GM18873 (cell line): ENCODE measurements around the gene FICD.
"Not testable (repeated sequence)": the region's sequence is repeated elsewhere in the genome, so short reads cannot be mapped to it uniquely, and the experiment has no call there.

Source experiments
- ATAC-seq: cut with Tn5 transposase; IDR thresholded peaks from one replicate; pipeline ENCODE4 v1.9.1; 2021; ENCODE audit warnings: mild to moderate bottlenecking, moderate library complexity, moderate number of reproducible peaks; ENCODE audit not compliant: unreplicated experiment, low FRiP score

FICD gene

GRCh38 chr12:108514973-108515814, at the start of gene FICD:
Gene FICD (plus strand): TSS chr12:108515277. CDS start chr12:108516973, 1,696 bp downstream.
- peak; percentile 87 for ATAC-seq

- no peak for ATAC-seq
Measured at GRCh38 chr12:108465417-108465816, 49.7 kb upstream of the FICD start.

GRCh38 chr12:108468196-108468968, 46.7 kb upstream of the FICD start:
- ATAC-seq = no peak

GRCh38 chr12:108473400-108474055, 41.5 kb upstream of the FICD start:
- ATAC-seq = no peak

- ATAC-seq = no peak
Measured at GRCh38 chr12:108475396-108475795, 39.7 kb upstream of the FICD start.

GRCh38 chr12:108477055-108477880, 37.8 kb upstream of the FICD start:
- ATAC-seq = no peak

- no peak for ATAC-seq
Measured at GRCh38 chr12:108477881-108478259, 37.2 kb upstream of the FICD start.

- no peak for ATAC-seq
Measured at GRCh38 chr12:108478611-108479206, 36.4 kb upstream of the FICD start.

- ATAC-seq = no peak
Measured at GRCh38 chr12:108479364-108480070, 35.6 kb upstream of the FICD start.

GRCh38 chr12:108482717-108483212, 32.3 kb upstream of the FICD start:
- ATAC-seq = no peak

- no peak for ATAC-seq
Measured at GRCh38 chr12:108483213-108484059, 31.6 kb upstream of the FICD start.

GRCh38 chr12:108484431-108484830, 30.6 kb upstream of the FICD start:
- ATAC-seq = no peak

GRCh38 chr12:108484845-108485244, 30.2 kb upstream of the FICD start:
- no peak for ATAC-seq

- not testable (repeated sequence) for ATAC-seq
Measured at GRCh38 chr12:108485371-108485770, 29.7 kb upstream of the FICD start.

GRCh38 chr12:108487029-108487428, 28.0 kb upstream of the FICD start:
- ATAC-seq = not testable (repeated sequence)

- no peak for ATAC-seq
Measured at GRCh38 chr12:108491256-108491655, 23.8 kb upstream of the FICD start.

- ATAC-seq = no peak
Measured at GRCh38 chr12:108495054-108495453, 20.0 kb upstream of the FICD start.
